HCT116 (cell line): ENCODE measurements around the gene ATF5. TPM values are rescaled to one million over a fixed set of nuclear protein-coding genes. Genes with fewer than 3 reads are reported as not detected.

ENCODE experiments used
- ATAC-seq: fragments of 200-7000 bp; cut with Tn5 transposase; 2 replicates; pipeline ENCODE4 v1.9.1; 2020; ENCODE audit warnings: mild to moderate bottlenecking, moderate library complexity
- BruUV-seq: library from RNA; stranded (reverse); fragments of 400-500 nt; replicated peaks from 2 replicates; lab custom pipeline; 2021; lab: Mats Ljungman, UMichigan
- CTCF ChIA-PET: fragments of 300-600 bp; sonication (Branson Sonifier 250); formaldehyde crosslinking; loops from one replicate; lab custom pipeline; 2021; ENCODE audit warnings: antibody characterized with exemption; lab: Charles Lee
- POLR2A ChIA-PET: fragments of 300-600, 350-600 bp; sonication (Branson Sonifier 250); formaldehyde crosslinking; loops from one replicate; lab custom pipeline; 2021; ENCODE audit warnings: antibody characterized with exemption; lab: Charles Lee
- RAD21 ChIA-PET, 2 experiments: fragments of 300-600 bp; sonication (Branson Sonifier 250); formaldehyde crosslinking; loops; one replicate each; lab custom pipeline; 2023; ENCODE audit warnings: low total read pairs in 2 of 2; ENCODE audit not compliant: uncharacterized antibody in 2 of 2, unreplicated experiment in 2 of 2, low non-redundant PET in 1 of 2; lab: Charles Lee
- DNase-seq: peaks from one replicate; pipeline ENCODE4 v3.0.0-alpha.2; 2010; ENCODE audit warnings: low read depth, low spot score
- H2AFZ ChIP-seq: fragments of 200-600 bp; shearing (Covaris generic), sonication (generic); 2 replicates; pipeline ENCODE4 v1.6.1; 2017; ENCODE audit warnings: low read depth, mixed run types, mixed read lengths, antibody characterized with exemption, low read length; ENCODE audit not compliant: poor library complexity, severe bottlenecking
- H3K27ac ChIP-seq: 2 replicates; pipeline ENCODE4 v1.5.1; 2012; ENCODE audit warnings: low read depth, low read length
- H3K27me3 ChIP-seq: fragments of 200-600 bp; sonication (generic); 2 replicates; pipeline ENCODE4 v1.6.1; 2016; ENCODE audit warnings: mixed run types, low read length, mixed read lengths; ENCODE audit not compliant: insufficient read depth
- H3K36me3 ChIP-seq, 2 experiments: fragments of 200-500 bp in 1 of 2; fragments of 200-600 bp in 1 of 2; sonication (Bioruptor generic) in 1 of 2; sonication (generic) in 1 of 2; 2 replicates each; pipeline versions ENCODE4 v1.5.1 to v1.6.1; 2014 to 2016; ENCODE audit warnings: low read length in 2 of 2, inconsistent platforms in 1 of 2, mixed read lengths in 1 of 2, mixed run types in 1 of 2; ENCODE audit not compliant: insufficient read depth in 2 of 2, control insufficient read depth in 1 of 2
- H3K4me1 ChIP-seq, 2 experiments: fragments of 200-600 bp in 1 of 2; sonication (generic) in 1 of 2; 2 replicates each; pipeline versions ENCODE4 v1.5.1 to v1.6.1; 2012 to 2017; ENCODE audit warnings: low read length in 2 of 2, inconsistent platforms in 1 of 2, mild to moderate bottlenecking in 1 of 2, mixed read lengths in 1 of 2, mixed run types in 1 of 2, moderate library complexity in 1 of 2; ENCODE audit not compliant: insufficient read depth in 2 of 2, control insufficient read depth in 1 of 2
- H3K4me2 ChIP-seq: fragments of 200-600 bp; sonication (generic); 2 replicates; pipeline ENCODE4 v1.6.1; 2017; ENCODE audit warnings: mixed run types, low read length, mixed read lengths
- H3K4me3 ChIP-seq, 2 experiments: fragments of 200-600 bp in 1 of 2; sonication (generic) in 1 of 2; replicated peaks in 1 of 2; 2 replicates each; pipeline ENCODE4 v1.5.1; 2011 to 2016; ENCODE audit warnings: low read length in 2 of 2, control low read depth in 1 of 2, low read depth in 1 of 2, mild to moderate bottlenecking in 1 of 2, mixed read lengths in 1 of 2, mixed run types in 1 of 2
- H3K79me2 ChIP-seq: fragments of 200-600 bp; sonication (generic); 2 replicates; pipeline ENCODE4 v1.6.1; 2017; ENCODE audit warnings: mild to moderate bottlenecking, mixed run types, low read length, moderate library complexity, mixed read lengths; ENCODE audit not compliant: insufficient read depth
- H3K9ac ChIP-seq: fragments of 200-600 bp; sonication (generic); 2 replicates; pipeline ENCODE4 v1.6.1; 2016; ENCODE audit warnings: low read length, mixed read lengths
- H3K9me2 ChIP-seq: fragments of 200-600 bp; sonication (generic), shearing (Covaris generic); 2 replicates; pipeline ENCODE4 v1.6.1; 2017; ENCODE audit warnings: mixed run types, mild to moderate bottlenecking, moderate library complexity; ENCODE audit not compliant: insufficient read depth
- H3K9me3 ChIP-seq, 2 experiments: fragments of 200-500 bp in 1 of 2; fragments of 200-600 bp in 1 of 2; sonication (Bioruptor generic) in 1 of 2; sonication (generic) in 1 of 2; 2 replicates each; pipeline ENCODE4 v1.6.1; 2014 to 2017; ENCODE audit warnings: low read length in 2 of 2, mixed read lengths in 2 of 2, inconsistent platforms in 1 of 2, low read depth in 1 of 2, mild to moderate bottlenecking in 1 of 2, mixed run types in 1 of 2, moderate library complexity in 1 of 2; ENCODE audit not compliant: control insufficient read depth in 1 of 2, insufficient read depth in 1 of 2
- H4K20me1 ChIP-seq: fragments of 200-600 bp; sonication (generic), shearing (Covaris generic); 2 replicates; pipeline ENCODE4 v1.6.1; 2017; ENCODE audit warnings: mixed run types, mild to moderate bottlenecking, moderate library complexity; ENCODE audit not compliant: insufficient read depth
- CBX3 ChIP-seq: IDR thresholded peaks from 2 replicates; pipeline ENCODE4 v1.6.1; 2012; ENCODE audit warnings: low read depth
- CTCF ChIP-seq, 3 experiments: fragments of 200-600 bp in 1 of 3; sonication (generic) in 1 of 3; IDR thresholded peaks in 2 of 3; conservative IDR thresholded peaks in 1 of 3; 2 replicates each; pipeline ENCODE4 v1.5.1; 2012 to 2017; ENCODE audit warnings: low read depth in 2 of 3, low read length in 2 of 3, antibody characterized with exemption in 1 of 3, borderline replicate concordance in 1 of 3, control low read depth in 1 of 3, mild to moderate bottlenecking in 1 of 3, mixed read lengths in 1 of 3, mixed run types in 1 of 3, moderate library complexity in 1 of 3; ENCODE audit not compliant: insufficient read depth in 1 of 3
- EGR1 ChIP-seq: IDR thresholded peaks from 2 replicates; pipeline ENCODE4 v1.6.1; 2012; ENCODE audit warnings: low read depth
- ELF1 ChIP-seq: IDR thresholded peaks from 2 replicates; pipeline ENCODE4 v1.6.1; 2012; ENCODE audit warnings: low read depth, borderline replicate concordance
- EZH2 ChIP-seq: fragments of 200-600 bp; sonication (generic); IDR thresholded peaks from 2 replicates; pipeline ENCODE4 v1.6.1; 2017; ENCODE audit warnings: antibody characterized with exemption, mixed run types
- FOSL1 ChIP-seq: IDR thresholded peaks from 2 replicates; pipeline ENCODE4 v1.6.1; 2012; ENCODE audit warnings: low read depth
- JUND ChIP-seq: IDR thresholded peaks from 2 replicates; pipeline ENCODE4 v1.6.1; 2012
- POLR2A ChIP-seq: IDR thresholded peaks from 2 replicates; pipeline ENCODE4 v1.7.0; 2011; ENCODE audit warnings: borderline replicate concordance; ENCODE audit not compliant: insufficient read depth, insufficient read length; ENCODE audit errors: extremely low read depth
- SRF ChIP-seq: IDR thresholded peaks from 2 replicates; pipeline ENCODE4 v1.6.1; 2012; ENCODE audit warnings: low read depth
- TCF7L2 ChIP-seq: IDR thresholded peaks from 2 replicates; pipeline ENCODE4 v1.7.0; 2011; ENCODE audit warnings: borderline replicate concordance, inconsistent platforms; ENCODE audit not compliant: insufficient read depth, insufficient read length; ENCODE audit errors: extremely low read depth
- ZBTB33 ChIP-seq: IDR thresholded peaks from 2 replicates; pipeline ENCODE4 v1.6.1; 2011; ENCODE audit warnings: mild to moderate bottlenecking, low read length, moderate library complexity; ENCODE audit not compliant: insufficient replicate concordance; ENCODE audit errors: extremely low read depth
- ZFX ChIP-seq: fragments of 450-650 bp; IDR thresholded peaks from 2 replicates; pipeline ENCODE4 v1.6.1; 2017
- ZNF274 ChIP-seq: fragments of 200-500 bp; sonication (Bioruptor generic); IDR thresholded peaks from 2 replicates; pipeline ENCODE4 v1.6.1; 2014; ENCODE audit warnings: mild to moderate bottlenecking, low read depth, low read length, inconsistent platforms
- intact Hi-C: fragments of 100-400 bp; cut with micrococcal nuclease; formaldehyde crosslinking; loops from 2 replicates; pipeline ENCODE4 v1.10.0; 2022
- total RNA-seq: library from RNA; stranded (reverse); gene quantifications from one replicate; pipeline ENCODE4 v1.2.1, GENCODE V29; 2021; ENCODE audit not compliant: unreplicated experiment

Gene ATF5
- total RNA-seq, 1 experiment from 2014 or later: 28.2 TPM

- H3K4me1 ChIP-seq: peaks cover 9 to 23% of the 10 kb centered on the region in 2 experiments
- peaks cover 9% of the 10 kb centered on the region; the same call in 1 of the 2 replicates for H3K79me2 ChIP-seq
- H3K9me2 ChIP-seq: no peaks in the 10 kb centered on the region
- no peaks in the 10 kb centered on the region for H4K20me1 ChIP-seq
- peaks cover 0 to 6% of the 10 kb centered on the region in 2 experiments; a peak in 1 of 4 replicates for H3K9me3 ChIP-seq
- H3K36me3 ChIP-seq: peaks cover 12 to 18% of the 10 kb centered on the region in 2 experiments
- no peak overlapping the region for H3K4me3 ChIP-seq
- ATAC-seq (no peak), DNase-seq (no peak)
- CTCF ChIA-PET: no interaction called here
- no peak overlapping the region for H3K9ac ChIP-seq
- BruUV-seq: no TSS peak
- H3K27ac ChIP-seq: no peak overlapping the region
- no peak overlapping the region for H2AFZ ChIP-seq
- POLR2A ChIA-PET: no interaction called here
- intact Hi-C loops: no loop called here
- RAD21 ChIA-PET: no interaction called here
- H3K27me3 ChIP-seq: no peaks in the 10 kb centered on the region
- TF ChIP-seq ZFX: no peak
- H3K4me2 ChIP-seq: no peak overlapping the region
Measured at GRCh38 chr19:49883094-49883493, 45.9 kb upstream of the ATF5 start.

DNA sequence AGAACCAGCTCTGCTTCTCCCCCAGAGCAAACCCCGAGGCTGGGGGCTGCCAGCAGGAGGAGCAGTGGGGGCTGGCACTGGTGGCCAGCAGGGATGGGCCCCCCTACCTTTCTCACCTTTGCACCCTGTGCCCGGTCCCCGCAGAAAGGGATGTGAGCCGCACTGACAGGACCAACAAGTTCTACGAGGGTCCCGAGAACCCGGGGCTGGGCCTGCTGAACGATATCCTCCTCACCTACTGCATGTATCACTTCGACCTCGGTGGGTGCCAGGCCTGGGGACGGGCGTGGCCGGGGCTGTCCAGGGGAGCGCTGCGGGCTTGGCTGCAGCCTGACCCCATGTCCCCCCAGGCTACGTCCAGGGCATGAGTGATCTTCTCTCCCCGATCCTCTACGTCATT lies 44.9 kb upstream of the ATF5 start:
- DNase-seq: no peak
- Histone ChIP-seq H3K4me2 (no peak overlapping the region), H3K27me3 (no peaks in the 10 kb centered on the region), H3K9me2 (no peaks in the 10 kb centered on the region), H3K9me3 (peaks cover 0 to 6% of the 10 kb centered on the region in 2 experiments; a peak in 1 of 4 replicates), H2AFZ (no peak overlapping the region), H3K36me3 (peaks cover 12 to 18% of the 10 kb centered on the region in 2 experiments), H3K4me1 (peaks cover 1 to 14% of the 10 kb centered on the region in 2 experiments), H3K79me2 (peaks cover under 1% of the 10 kb centered on the region; the same call in 1 of the 2 replicates), H3K4me3 (no peak overlapping the region), H3K9ac (no peak overlapping the region), H3K27ac (no peak overlapping the region), H4K20me1 (no peaks in the 10 kb centered on the region)
- intact Hi-C loops: no loop called here
- POLR2A ChIA-PET: no interaction called here
- CTCF ChIA-PET: no interaction called here
- no TSS peak for BruUV-seq
- no peak for ATAC-seq
- RAD21 ChIA-PET: no interaction called here
- TF ChIP-seq CBX3: no peak
- TF ChIP-seq ZBTB33: no peak
- TF ChIP-seq JUND: no peak
- TF ChIP-seq TCF7L2: no peak
- TF ChIP-seq EGR1: no peak
- TF ChIP-seq EZH2: no peak
- TF ChIP-seq ZFX: no peak
- no peak for TF ChIP-seq SRF
- TF ChIP-seq POLR2A: no peak
- no peak for TF ChIP-seq ELF1
- TF ChIP-seq FOSL1: no peak
- no peak for TF ChIP-seq CTCF (IDR thresholded peaks at IDR 0.05 in 2 of 3, conservative IDR thresholded peaks at IDR 0.05 in 1 of 3; ENCODE audit: borderline replicate concordance in 1 of 3, insufficient read depth in 1 of 3, low read depth in 2 of 3, low read length in 2 of 3)
- no peak for TF ChIP-seq ZNF274
